AG20443 (cell line): ENCODE data around the gene RNGTT.

Source experiments
- DNase-seq: peaks from one replicate; pipeline ENCODE4 v3.0.0; 2012; ENCODE audit warnings: low spot score, mixed read lengths

Gene RNGTT

DNA sequence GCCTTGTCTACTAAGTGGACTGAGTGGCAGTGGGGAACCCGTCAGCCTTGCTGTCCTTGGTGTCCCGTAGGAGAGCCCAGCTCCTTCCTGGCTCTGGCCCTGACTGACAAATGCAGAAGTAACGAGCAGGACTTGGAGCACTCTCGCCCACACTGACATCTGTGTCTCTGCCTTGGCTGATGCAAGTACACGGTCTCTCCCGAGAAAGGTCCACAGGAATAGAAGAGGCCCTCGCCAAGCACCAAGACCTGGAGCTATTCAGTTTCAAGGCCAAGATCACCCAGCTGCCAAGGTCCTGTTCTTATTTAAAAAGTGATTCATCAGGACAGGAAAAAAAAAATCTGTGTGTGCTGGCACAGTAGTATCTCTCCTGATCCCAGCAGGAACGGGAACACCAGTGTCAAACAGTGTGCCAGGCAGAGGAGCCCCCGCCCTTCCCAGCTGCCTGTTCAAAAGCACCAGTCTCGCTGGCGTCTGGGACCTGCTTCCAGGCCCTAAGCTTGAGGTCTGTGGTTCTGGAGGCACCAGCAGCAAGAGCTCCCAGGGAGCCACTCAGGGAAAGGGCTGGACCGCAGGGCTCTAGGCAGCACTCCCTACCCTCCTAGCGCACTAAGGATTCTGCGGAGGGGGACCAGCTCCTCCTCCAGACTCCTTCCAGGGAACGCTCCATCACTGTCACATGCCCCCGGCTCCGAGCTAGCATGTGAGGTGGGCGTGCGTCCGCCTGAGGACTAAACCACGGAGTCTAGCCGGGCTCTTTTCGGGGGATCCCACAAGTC, 376.9 kb downstream of the RNGTT start:
- peak; percentile 39 for DNase-seq

DNA sequence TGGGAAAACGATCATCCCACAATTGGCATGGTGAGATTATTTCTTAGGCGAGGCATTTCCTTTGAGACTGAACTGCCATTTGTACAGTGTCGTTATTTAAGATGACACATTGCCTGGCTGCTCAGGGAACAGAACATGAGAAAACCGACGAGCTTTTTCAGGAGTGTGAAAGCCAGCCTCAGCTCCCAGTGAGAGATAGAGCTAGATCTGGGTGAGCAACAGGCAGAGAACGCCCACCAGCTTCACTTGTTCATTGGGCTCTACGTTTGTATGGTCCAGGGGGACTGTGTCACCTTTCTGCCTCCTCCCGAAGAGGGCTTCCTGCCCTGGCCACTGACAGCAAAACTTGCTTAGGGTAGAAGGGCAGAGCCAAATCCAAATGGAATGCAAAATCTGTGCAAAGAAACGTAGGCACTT, 378.1 kb downstream of the RNGTT start:
- no peak for DNase-seq

DNA sequence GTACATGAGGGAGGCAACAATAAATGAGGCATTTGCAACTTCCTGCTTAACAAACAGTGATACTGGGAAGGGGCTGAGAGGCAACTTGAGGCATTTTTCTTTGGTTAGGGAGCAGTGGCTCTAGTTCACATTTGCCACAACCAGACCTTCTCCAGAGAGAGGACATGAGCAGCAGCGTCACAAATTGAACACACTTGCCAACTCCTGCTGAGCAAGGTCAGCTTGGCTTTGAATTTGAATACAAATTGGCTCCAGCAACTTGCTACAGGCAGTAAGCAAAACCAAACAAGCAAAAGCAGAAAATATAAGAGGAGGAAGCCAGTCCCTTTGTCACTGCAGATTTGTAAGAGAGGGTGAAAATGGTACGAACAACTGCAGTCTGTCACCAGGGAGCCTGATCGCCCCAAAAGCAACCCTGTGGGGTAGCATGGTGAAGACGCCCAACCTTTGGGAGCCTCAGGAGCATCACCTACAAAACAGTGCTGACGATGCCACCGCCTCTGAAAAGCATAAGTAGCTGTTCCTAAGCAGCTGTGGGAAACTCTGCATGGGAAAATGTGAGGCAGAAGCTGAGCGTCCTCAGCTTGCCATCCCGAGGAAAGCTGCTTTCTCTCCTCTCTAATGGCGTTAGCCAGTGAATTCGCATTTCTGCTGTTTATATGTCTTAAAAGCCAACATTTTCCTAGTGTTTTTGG, 378.7 kb downstream of the RNGTT start:
- DNase-seq, result no peak

DNA sequence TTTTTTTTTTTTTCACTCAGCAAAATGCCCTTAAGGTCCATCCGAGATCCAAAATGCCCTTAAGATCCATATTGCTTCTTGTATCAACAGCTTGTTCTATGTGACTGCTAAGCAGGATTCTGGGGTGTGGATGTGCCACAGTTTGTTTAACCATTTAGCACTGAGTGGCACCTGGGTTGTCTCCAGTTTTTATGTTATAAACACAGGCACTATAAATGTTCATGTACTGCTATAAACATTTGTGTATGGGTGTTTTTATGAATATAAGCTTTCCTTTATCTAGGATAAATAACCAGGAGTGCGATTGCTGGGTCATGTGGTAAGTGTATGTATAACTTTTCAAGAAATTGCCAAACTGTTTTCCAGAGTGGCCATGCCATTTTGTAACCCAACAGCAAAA, 386.0 kb downstream of the RNGTT start:
- no peak for DNase-seq

DNA sequence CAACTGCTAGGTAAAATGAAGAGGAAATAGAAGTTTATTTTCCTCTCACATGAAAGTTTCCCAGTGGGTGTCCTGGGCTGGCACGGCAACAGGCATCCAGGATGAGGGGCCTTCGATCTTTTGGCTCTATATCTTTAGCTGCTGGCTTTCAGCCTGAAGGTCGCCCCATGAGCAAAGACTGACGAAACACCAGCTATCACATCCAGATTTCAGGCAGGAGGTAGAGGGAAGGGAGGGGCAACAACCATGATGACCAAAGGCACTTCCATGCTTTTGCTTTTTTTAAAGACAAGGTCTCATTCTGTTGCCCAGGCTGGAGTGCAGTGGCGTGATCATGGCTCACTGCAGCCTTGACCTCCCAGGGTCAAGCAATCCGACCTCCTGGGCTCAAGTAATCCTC, 387.9 kb downstream of the RNGTT start:
- no peak for DNase-seq

DNA sequence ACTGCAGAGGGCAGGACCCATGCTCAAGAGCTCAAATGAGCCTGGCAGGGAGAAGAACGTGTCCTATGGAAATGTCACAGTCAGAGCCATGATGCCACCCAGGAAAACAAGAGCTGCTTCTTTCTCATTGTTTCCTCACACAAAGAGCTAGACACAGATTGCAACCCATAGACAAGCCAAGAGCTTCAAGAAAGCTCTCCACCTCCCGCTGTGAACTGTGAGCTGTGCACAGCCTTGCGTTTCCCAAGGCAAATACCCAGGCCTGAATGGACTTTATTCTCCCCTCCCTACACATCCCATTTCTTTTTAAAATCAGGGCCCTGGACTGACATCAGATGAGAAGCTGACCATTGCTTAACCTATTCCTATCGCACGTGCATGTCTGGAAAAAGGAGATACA, 388.8 kb downstream of the RNGTT start:
- no peak for DNase-seq

DNA sequence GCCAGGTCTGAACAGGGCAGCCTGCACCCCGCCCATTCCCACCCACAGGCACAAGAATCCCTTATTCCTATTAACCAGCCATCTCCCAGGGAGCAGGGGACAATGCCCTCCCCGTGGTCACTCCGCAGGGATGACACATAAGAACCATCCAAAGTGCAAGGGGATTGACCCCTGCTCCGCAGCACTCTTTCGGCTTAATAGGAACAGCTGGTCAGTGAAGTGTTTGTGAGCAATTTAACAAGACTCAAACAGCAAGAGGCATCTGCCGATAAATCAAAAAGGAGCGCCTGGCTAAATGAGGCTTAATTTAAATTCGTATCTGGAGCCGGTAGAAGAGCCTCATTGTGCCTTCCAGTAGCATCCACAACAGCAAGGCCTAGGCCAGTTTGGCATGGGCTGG, 389.4 kb downstream of the RNGTT start:
- DNase-seq, result no peak

DNA sequence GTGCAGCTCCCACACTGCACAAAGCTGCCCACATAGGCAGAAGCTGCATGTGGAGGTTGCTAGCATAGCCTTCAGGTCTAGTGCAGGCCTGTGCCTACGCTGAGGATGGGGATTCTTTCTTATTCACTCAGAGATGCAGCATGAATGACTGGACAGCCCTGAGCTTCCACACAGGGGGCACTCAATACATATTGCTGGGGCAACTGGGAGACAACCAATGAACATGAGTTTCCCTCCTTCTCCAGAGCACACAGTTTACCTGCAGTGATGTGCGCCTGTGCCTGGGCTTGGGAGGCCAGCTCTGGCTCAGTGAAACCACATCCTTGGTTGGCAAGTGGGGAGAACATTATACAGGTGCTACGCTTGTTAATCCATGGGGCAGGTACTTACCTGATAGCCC, 389.9 kb downstream of the RNGTT start:
- DNase-seq, result no peak

DNA sequence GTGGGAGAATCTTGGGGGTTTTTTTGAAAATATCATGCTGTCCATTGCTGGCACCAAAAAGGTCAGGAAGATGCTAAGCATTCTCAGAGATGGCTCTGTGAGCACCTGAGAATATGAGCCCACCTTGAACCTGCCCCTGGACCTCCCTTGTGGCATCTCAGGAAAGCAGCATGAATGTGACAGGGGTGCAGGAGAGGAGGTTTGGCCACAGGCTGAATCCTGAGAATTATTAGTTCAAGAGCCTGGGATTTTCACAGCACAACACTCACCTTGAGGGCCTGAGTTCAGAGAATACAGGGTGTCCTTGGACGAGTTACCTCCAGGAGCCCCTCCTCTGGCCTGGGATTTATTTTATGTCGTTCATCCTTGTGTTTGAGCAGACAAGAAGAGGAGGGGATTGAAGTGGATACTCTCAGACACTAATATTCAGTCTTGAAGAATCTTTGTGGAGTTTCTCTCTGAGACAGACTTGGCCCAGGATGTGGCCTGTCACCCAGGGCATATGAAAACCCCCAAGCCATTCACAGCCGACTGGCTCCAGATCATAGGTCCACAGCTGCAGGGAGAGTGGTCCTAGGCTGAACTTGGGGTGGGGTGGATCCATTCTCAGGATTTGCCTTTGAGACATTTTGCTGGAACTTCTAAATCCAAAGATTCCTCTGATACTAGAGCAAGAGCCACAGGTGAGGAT, 390.8 kb downstream of the RNGTT start:
- DNase-seq, result no peak

DNA sequence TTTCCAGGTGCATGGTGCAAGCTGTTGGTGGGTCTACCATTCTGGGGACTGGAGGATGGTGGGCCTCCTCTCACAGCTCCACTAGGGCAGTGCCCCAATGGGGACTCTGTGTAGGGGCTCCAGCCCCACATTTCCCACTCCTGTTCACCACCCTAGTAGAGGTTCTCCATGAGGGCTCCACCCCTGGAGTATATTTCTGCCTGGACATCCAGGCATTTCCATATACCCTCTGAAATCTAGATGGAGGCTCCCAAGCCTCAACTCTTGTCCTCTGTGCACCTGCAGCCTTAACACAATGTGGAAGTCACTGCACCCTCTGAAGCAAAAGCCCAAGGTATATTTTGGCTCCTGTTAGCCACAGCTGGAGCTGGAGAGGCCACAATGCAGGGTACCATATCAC, 393.5 kb downstream of the RNGTT start:
- no peak for DNase-seq

DNA sequence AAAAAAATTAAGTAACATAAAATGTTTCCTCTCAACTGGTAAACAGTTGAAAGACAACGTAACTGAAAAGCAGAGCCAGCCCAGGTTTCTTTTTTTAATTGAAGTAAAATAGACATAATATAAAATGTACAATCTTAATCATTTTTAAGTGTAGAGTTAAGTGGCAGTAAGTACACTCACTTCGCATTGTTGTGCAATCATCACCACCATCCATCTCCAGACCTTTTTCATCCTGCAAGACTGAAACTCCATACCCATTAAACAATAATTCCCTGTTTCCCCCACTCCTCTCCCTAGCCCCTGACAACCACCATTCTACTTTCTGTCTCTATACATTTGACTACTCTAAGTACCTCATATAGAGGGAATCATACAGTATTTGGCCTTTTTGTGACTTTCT, 395.7 kb downstream of the RNGTT start:
- DNase-seq, result no peak

DNA sequence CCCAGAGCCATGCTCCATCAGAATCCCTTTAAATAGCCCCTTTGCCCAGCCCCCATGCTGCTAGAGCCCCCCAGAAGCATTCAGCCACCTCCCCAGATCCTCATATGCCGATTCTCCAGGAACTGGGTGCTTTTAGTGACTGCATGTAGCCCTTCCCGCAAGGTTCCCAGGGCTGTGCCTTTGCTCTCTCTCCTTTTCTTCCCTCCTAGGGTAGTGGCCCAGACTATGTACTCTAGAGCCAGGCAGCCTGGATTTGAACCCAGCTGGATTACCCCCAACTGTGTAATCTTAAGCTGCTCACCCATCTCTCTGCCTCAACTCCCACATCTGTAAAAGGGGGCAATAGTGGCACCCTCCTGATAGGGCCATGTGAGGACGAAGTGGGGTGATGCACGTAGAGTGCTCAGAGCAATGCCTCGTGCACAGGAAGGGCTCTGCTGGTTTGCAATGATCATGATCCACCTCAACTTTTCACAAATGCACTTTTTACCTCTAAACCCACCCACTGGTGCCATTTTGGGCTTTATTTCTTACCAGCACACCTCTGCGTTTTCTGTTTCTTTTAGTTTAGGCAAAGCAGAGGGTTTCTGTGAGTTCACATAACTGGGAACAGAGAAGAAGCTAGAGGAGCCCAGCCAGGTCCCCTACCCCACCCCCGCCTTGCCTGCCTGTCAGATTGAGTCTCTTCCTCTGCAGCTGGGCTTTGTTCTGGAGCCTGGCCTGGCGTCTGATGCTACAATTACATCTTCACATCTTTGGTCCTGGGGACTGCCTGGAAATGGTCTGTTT, 396.5 kb downstream of the RNGTT start:
- no peak for DNase-seq

DNA sequence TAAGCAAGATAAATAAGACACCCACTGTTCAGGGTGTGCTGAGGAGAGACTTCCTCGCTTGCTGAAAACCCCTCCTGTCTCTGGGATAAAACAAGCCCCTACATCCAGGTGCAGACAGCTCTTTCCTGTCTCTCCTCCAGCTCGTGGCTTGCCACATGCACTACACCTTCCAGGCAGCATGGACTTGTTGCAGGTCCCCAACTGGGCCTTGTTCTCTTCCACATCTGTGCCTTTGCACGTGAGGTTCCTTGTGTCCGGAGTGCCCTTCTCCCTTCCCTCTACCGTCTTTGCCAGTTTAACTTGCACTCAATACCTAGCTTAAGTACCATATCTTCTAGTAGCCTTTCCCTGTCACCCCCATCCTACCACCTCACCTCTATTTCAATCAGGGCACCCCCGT, 397.6 kb downstream of the RNGTT start:
- no peak for DNase-seq

DNA sequence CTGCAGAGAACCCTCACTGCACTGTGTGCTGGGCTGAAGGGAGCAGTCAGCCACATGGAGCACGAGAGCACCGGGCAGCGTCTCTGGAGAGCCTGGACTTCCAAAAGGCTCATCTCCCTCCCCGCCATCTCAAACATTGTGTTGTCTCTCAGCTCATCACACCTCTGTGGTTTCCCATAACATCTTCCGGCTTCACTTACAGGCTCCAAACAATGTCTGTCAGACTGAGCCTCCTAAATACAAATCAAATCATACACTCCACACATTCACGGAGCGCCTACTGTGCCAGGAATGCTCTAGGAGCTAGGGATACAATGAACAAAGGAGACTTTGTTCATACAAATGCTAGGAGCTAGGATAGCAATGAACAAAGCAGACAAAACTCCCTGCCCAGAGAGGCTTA, 398.0 kb downstream of the RNGTT start:
- DNase-seq, result no peak

DNA sequence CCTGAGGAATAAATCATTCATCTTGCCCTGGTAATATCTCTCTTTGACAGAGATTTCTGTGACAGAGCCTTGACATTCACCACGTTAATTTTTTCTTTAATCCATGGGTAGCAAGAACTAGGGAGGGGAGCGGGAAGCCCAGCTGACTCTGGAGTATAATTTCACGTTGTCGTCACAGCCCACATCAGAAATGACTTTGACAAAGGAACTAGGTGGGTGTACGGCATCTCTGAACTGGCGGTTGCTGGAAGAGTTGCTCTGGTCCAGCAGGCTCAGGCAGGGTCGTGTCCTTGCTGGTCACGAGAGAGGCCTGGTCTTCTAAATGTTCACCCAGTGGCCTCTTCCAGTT, 400.2 kb downstream of the RNGTT start:
- DNase-seq, result no peak

DNA sequence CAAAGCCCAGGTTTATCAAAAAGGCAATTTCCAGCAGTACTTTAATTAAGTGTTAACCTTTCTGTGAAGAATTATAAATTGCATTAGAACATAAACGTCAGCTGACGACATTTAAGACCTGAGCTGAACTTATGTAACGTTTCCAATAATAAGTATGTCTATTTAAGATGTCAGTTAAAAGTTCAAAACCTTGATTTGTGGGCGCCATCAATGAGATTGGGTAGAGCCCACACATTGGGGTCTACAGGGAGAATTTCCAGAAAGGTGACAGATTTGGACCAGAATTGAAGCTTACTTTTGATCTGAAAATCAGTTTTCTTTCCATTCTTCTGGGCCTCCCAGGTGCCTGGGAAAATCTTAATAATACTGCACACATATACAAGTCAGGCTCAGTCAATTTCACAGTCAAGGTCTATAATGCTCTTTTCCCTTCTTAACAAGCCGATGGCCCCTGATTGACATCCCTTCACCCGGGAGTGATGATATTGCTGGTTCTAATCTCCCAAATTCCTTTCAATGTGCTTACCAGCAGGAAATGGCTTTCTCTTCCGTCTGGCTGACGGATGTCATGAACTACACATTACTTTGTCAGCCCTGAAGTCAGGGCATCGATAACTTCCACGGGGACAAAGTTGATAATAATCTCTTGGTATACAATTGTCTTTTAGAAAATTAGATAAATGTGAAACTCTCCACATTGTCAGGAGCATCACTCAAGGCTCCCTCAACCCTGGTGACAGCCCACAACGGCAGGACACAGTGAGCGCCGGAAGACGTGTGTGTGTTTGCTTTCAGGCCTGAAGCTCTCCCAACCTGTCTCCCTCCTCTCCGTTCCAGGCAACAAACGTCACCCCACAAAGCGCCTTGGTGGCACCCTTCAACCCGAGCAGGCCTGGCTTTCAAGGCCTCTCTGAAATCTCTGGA, 400.8 kb downstream of the RNGTT start:
- no peak for DNase-seq

DNA sequence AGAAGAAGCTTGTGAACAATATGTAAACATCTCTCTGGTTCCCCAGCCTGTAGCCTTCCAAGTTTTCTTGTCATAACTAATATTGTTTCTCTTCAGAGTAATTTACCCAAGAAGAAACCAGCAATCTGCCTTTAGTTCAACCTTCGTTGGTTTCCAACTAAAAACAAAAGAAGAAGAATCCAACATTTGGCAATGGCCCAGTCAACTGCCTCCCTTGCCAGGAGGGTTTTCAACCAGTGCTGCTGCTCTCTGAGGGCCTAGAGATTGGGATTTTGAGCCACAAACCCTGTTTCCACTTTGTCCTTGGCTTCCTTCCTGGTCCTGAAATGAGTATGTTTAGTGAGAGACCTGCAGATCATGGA, 401.5 kb downstream of the RNGTT start:
- no peak for DNase-seq

DNA sequence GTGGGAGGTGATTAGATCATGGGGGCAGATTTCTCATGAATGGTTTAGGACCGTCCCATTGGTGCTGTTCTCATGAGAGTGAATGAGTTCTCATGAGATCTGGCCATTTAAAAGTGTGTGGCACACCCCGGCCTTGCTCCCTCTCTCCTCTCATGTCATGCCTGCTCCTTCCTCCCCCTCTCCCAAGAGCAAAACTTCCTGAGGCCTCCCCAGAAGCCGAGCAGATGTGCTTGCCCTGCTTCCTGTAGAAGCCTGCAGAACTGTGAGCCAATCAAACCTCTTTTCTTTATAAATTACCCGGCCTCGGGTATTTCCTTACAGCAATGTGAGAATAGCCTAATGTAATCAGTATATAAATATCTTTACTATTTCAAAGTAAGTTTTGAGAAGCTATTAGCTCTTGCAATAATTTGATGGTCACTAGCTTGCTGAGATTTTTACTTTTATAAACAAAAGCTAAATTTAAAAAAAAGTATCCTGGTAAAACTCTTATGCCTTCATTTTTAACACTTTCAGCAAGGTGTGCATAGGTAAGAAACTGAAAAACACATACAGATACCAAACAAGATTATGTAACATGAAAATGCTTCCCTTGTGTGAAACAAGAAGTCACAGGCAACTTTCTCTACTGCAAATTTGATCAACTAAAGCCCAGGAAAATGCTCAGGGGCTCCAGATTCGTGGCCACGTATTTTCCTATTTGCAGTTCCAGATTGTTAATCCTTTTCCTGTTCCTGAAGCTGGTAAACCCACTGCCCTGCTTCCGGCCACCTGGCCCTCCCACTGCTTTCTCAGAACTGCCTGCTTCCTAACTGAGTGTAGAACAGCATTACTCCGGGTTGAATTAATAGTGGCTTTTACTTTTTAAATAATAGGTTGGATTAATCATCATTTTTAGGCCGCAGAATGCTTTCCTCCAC, 402.1 kb downstream of the RNGTT start:
- no peak for DNase-seq
